Measurements from ENCODE around the gene NSRP1.

Gene NSRP1

GRCh38 chr17:30222251-30222650 is 105.6 kb downstream of the NSRP1 start:
- no peak for DNase-seq (ENCODE audit: low read depth)
- no peak for TF ChIP-seq CTCF (IDR thresholded peaks at IDR 0.05; ENCODE audit: low read depth, low read length, missing control alignments)
- no peak overlapping the region for H3K4me3 ChIP-seq (ENCODE audit: low read depth, low read length)

GRCh38 chr17:30222721-30223175 is 106.1 kb downstream of the NSRP1 start:
- DNase-seq (ENCODE audit: low read depth), result no peak
- TF ChIP-seq CTCF (IDR thresholded peaks at IDR 0.05; ENCODE audit: low read depth, low read length, missing control alignments), result no peak
- no peak overlapping the region for H3K4me3 ChIP-seq (ENCODE audit: low read depth, low read length)

GRCh38 chr17:30224419-30224960 is 107.9 kb downstream of the NSRP1 start:
- H3K4me3 ChIP-seq (ENCODE audit: low read depth, low read length), result no peak overlapping the region
- DNase-seq (ENCODE audit: low read depth), result no peak
- no peak for TF ChIP-seq CTCF (IDR thresholded peaks at IDR 0.05; ENCODE audit: low read depth, low read length, missing control alignments)

GRCh38 chr17:30225112-30225511 is 108.5 kb downstream of the NSRP1 start:
- no peak for DNase-seq (ENCODE audit: low read depth)
- H3K4me3 ChIP-seq (ENCODE audit: low read depth, low read length), result no peak overlapping the region
- no peak for TF ChIP-seq CTCF (IDR thresholded peaks at IDR 0.05; ENCODE audit: low read depth, low read length, missing control alignments)

GRCh38 chr17:30225919-30226553 is 109.4 kb downstream of the NSRP1 start:
- TF ChIP-seq CTCF (IDR thresholded peaks at IDR 0.05; ENCODE audit: low read depth, low read length, missing control alignments), result no peak

GRCh38 chr17:30226878-30227277 is 110.3 kb downstream of the NSRP1 start:
- TF ChIP-seq CTCF (IDR thresholded peaks at IDR 0.05; ENCODE audit: low read depth, low read length, missing control alignments), result no peak
- H3K4me3 ChIP-seq (ENCODE audit: low read depth, low read length), result no peak overlapping the region
- DNase-seq (ENCODE audit: low read depth), result no peak

More at GRCh38 chr17:30225919-30226553, 109.4 kb downstream of the NSRP1 start:
- no peak overlapping the region for H3K4me3 ChIP-seq (ENCODE audit: low read depth, low read length)
- no peak for DNase-seq (ENCODE audit: low read depth)

- H3K4me3 ChIP-seq (ENCODE audit: low read depth, low read length), result no peak overlapping the region
- TF ChIP-seq CTCF (IDR thresholded peaks at IDR 0.05; ENCODE audit: low read depth, low read length, missing control alignments), result no peak
- no peak for DNase-seq (ENCODE audit: low read depth)
These were observed 111.4 kb downstream of the NSRP1 start for GRCh38 chr17:30228011-30228410.
